Dermis microvascular lymphatic vessel endothelial cell (primary cell): ENCODE results near the gene L3MBTL4. TPM values are rescaled to one million over a fixed set of nuclear protein-coding genes. Genes with fewer than 3 reads are reported as not detected.

Experiments
- DNase-seq, 2 donors: peaks; one replicate each; pipeline versions ENCODE4 v3.0.0 to v3.0.0-alpha.2; 2010; ENCODE audit warnings: low read depth in 2 of 2
- total RNA-seq: library from RNA; depleted of rRNA; stranded (reverse); fragments of >200 nt; gene quantifications from 2 replicates; pipeline ENCODE4 v1.2.1, GENCODE V29; 2014

Gene L3MBTL4
- total RNA-seq, 1 donor from 2014 or later = 5.1 TPM

GRCh38 chr18:5912566-5912965 is 502.1 kb downstream of the L3MBTL4 start:
- no peak for DNase-seq

GRCh38 chr18:5909125-5909524 is 505.6 kb downstream of the L3MBTL4 start:
- no peak for DNase-seq
